Neuronal stem cell (in vitro differentiated cells): Measurements from ENCODE around the gene DCAF7.

Experiments
- DNase-seq: peaks from one replicate; pipeline ENCODE4 v3.0.0-alpha.2; 2013; ENCODE audit warnings: low spot score
- H2AFZ ChIP-seq: one replicate; pipeline ENCODE4 v1.6.1; 2013; ENCODE audit warnings: mild to moderate bottlenecking, low read length, inconsistent platforms
- H2AK5ac ChIP-seq: 2 replicates; pipeline ENCODE4 v1.6.1; 2013; ENCODE audit warnings: low read depth, mild to moderate bottlenecking, inconsistent platforms, low read length, moderate library complexity, mixed read lengths
- H2BK120ac ChIP-seq: 2 replicates; pipeline ENCODE4 v1.6.1; 2013; ENCODE audit warnings: low read depth, mild to moderate bottlenecking, inconsistent platforms, low read length, moderate library complexity, mixed read lengths
- H2BK12ac ChIP-seq: one replicate; pipeline ENCODE4 v1.6.1; 2013; ENCODE audit warnings: low read length, inconsistent platforms
- H2BK15ac ChIP-seq: 2 replicates; pipeline ENCODE4 v1.6.1; 2013; ENCODE audit warnings: mild to moderate bottlenecking, low read length, inconsistent platforms, mixed read lengths
- H2BK5ac ChIP-seq: one replicate; pipeline ENCODE4 v1.6.1; 2013; ENCODE audit warnings: inconsistent platforms, mild to moderate bottlenecking, low read length, moderate library complexity
- H3K14ac ChIP-seq: one replicate; pipeline ENCODE4 v1.6.1; 2013; ENCODE audit warnings: low read length, inconsistent platforms
- H3K18ac ChIP-seq: 2 replicates; pipeline ENCODE4 v1.6.1; 2013; ENCODE audit warnings: low read length, inconsistent platforms
- H3K23ac ChIP-seq: 2 replicates; pipeline ENCODE4 v1.6.1; 2013; ENCODE audit warnings: low read depth, mild to moderate bottlenecking, mixed read lengths, low read length, inconsistent platforms; ENCODE audit not compliant: poor library complexity
- H3K27ac ChIP-seq: replicated peaks from 3 replicates; pipeline ENCODE4 v1.5.1; 2013; ENCODE audit warnings: low read length, inconsistent platforms
- H3K27me3 ChIP-seq, 3 experiments: 2 replicates each; pipeline ENCODE4 v1.6.1; 2013; ENCODE audit warnings: low read length in 3 of 3, mild to moderate bottlenecking in 2 of 3, inconsistent platforms in 1 of 3, low read depth in 1 of 3, mixed read lengths in 1 of 3, moderate library complexity in 1 of 3; ENCODE audit not compliant: control insufficient read depth in 3 of 3, insufficient read depth in 3 of 3
- H3K36me3 ChIP-seq, 2 donors: replicated peaks in 1 of 2; 2 replicates each; pipeline ENCODE4 v1.6.1; 2013; ENCODE audit warnings: low read length in 2 of 2; ENCODE audit not compliant: control insufficient read depth in 2 of 2, insufficient read depth in 2 of 2
- H3K4ac ChIP-seq: 2 replicates; pipeline ENCODE4 v1.6.1; 2013; ENCODE audit warnings: inconsistent platforms, mild to moderate bottlenecking, low read length, moderate library complexity
- H3K4me1 ChIP-seq, 2 donors: 1 replicate in 1 of 2; 2 replicates in 1 of 2; pipeline ENCODE4 v1.6.1; 2013; ENCODE audit warnings: low read length in 2 of 2, low read depth in 1 of 2; ENCODE audit not compliant: control insufficient read depth in 2 of 2, insufficient read depth in 1 of 2
- H3K4me2 ChIP-seq: one replicate; pipeline ENCODE4 v1.6.1; 2013; ENCODE audit warnings: mild to moderate bottlenecking, low read length, inconsistent platforms; ENCODE audit not compliant: insufficient read depth, poor library complexity, severe bottlenecking
- H3K4me3 ChIP-seq, 2 donors: 2 replicates each; pipeline ENCODE4 v1.5.1; 2013; ENCODE audit warnings: low read length in 2 of 2, mild to moderate bottlenecking in 2 of 2, inconsistent platforms in 1 of 2, moderate library complexity in 1 of 2
- H3K79me1 ChIP-seq: one replicate; pipeline ENCODE4 v1.6.1; 2013; ENCODE audit warnings: low read depth, mild to moderate bottlenecking, inconsistent platforms, low read length, moderate library complexity
- H3K9ac ChIP-seq: one replicate; pipeline ENCODE4 v1.6.1; 2013; ENCODE audit warnings: mild to moderate bottlenecking, low read depth, low read length, inconsistent platforms; ENCODE audit not compliant: poor library complexity
- H3K9me3 ChIP-seq, 2 donors: replicated peaks in 1 of 2; 2 replicates each; pipeline versions ENCODE3 to v1.6.1; 2013; ENCODE audit warnings: low read length in 2 of 2, mild to moderate bottlenecking in 2 of 2, inconsistent platforms in 1 of 2, low read depth in 1 of 2, mixed read lengths in 1 of 2, moderate library complexity in 1 of 2; ENCODE audit not compliant: control insufficient read depth in 2 of 2, insufficient read depth in 1 of 2
- H4K8ac ChIP-seq: one replicate; pipeline ENCODE4 v1.6.1; 2013; ENCODE audit warnings: low read depth, mild to moderate bottlenecking, inconsistent platforms, low read length, moderate library complexity
- H4K91ac ChIP-seq: one replicate; pipeline ENCODE4 v1.6.1; 2013; ENCODE audit warnings: low read length, low read depth, mild to moderate bottlenecking, inconsistent platforms; ENCODE audit not compliant: poor library complexity
- WGBS, 2 donors: extraction: QIAGEN DNeasy Blood & Tissue Kit; methylation state at CpG; one replicate each; pipeline ENCODE4 v1.1.7; 2013; ENCODE audit warnings: missing lambda C conversion rate in 2 of 2, mixed read lengths in 1 of 2; ENCODE audit not compliant: insufficient read length in 2 of 2, insufficient replicate concordance in 1 of 2; ENCODE audit errors: extremely low coverage in 2 of 2; 5-methylcytosine and 5-hydroxymethylcytosine counted together

Gene DCAF7

GRCh38 chr17:63543822-63544420, 6.4 kb upstream of the DCAF7 start:
- Histone ChIP-seq H2BK12ac (no peak overlapping the region), H3K4me1 (peaks cover 3 to 15% of the 10 kb centered on the region in 2 donors), H3K79me1 (peaks cover 2% of the 10 kb centered on the region), H3K18ac (peak overlapping the region; percentile 53), H3K36me3 (no peaks in the 10 kb centered on the region), H2AFZ (peak overlapping the region; percentile 7), H2BK5ac (peak overlapping the region; percentile 17), H3K4ac (peak overlapping the region; percentile 17), H3K4me3 (no peak overlapping the region), H4K8ac (no peak overlapping the region), H2AK5ac (peak overlapping the region; percentile 14), H3K27ac (no peak overlapping the region), H2BK15ac (no peak overlapping the region), H3K9ac (no peak overlapping the region), H3K14ac (no peak overlapping the region), H3K27me3 (peaks cover 0 to 10% (median 0%) of the 10 kb centered on the region in 3 experiments), H3K23ac (no peak overlapping the region), H2BK120ac (no peak overlapping the region), H4K91ac (no peak overlapping the region), H3K9me3 (peaks cover 0 to 1% of the 10 kb centered on the region in 2 donors), H3K4me2 (no peak overlapping the region)
- no peak for DNase-seq

- no peak overlapping the region for H3K4me3 ChIP-seq
- no peaks in the 10 kb centered on the region for H3K36me3 ChIP-seq
- H2BK15ac ChIP-seq, result no peak overlapping the region
- peak overlapping the region; percentile 45 for H3K18ac ChIP-seq
- H2AFZ ChIP-seq, result no peak overlapping the region
- H3K27ac ChIP-seq, result no peak overlapping the region
- no CpG with 5 or more reads among the region's 13 CpGs for WGBS, 2 donors
- H2BK120ac ChIP-seq, result no peak overlapping the region
- no peak overlapping the region for H3K4me2 ChIP-seq
- no peak overlapping the region for H2BK5ac ChIP-seq
- H3K23ac ChIP-seq, result no peak overlapping the region
- H4K8ac ChIP-seq, result no peak overlapping the region
- H3K9me3 ChIP-seq, result no peaks in the 10 kb centered on the region
- no peak overlapping the region for H3K9ac ChIP-seq
- DNase-seq, result no peak
- no peak overlapping the region for H2BK12ac ChIP-seq
- peaks cover 3 to 15% of the 10 kb centered on the region in 2 donors for H3K4me1 ChIP-seq
- H3K27me3 ChIP-seq, result peaks cover 0 to 3% (median 0%) of the 10 kb centered on the region in 3 experiments
- H3K4ac ChIP-seq, result no peak overlapping the region
- no peak overlapping the region for H3K14ac ChIP-seq
- peaks cover 2% of the 10 kb centered on the region for H3K79me1 ChIP-seq
- peak overlapping the region; percentile 0 for H2AK5ac ChIP-seq
- H4K91ac ChIP-seq, result no peak overlapping the region
These were observed 5.6 kb upstream of the DCAF7 start for GRCh38 chr17:63544467-63545301.

GRCh38 chr17:63546308-63547082, 3.8 kb upstream of the DCAF7 start:
- Histone ChIP-seq H4K91ac (no peak overlapping the region), H3K4ac (no peak overlapping the region), H3K23ac (no peak overlapping the region), H2BK5ac (no peak overlapping the region), H3K27me3 (no peaks in the 10 kb centered on the region), H4K8ac (no peak overlapping the region), H2BK12ac (no peak overlapping the region), H2AFZ (no peak overlapping the region), H2AK5ac (no peak overlapping the region), H3K4me1 (peaks cover 3 to 8% of the 10 kb centered on the region in 2 donors), H3K14ac (no peak overlapping the region), H3K18ac (no peak overlapping the region), H3K9me3 (no peaks in the 10 kb centered on the region), H2BK120ac (no peak overlapping the region), H2BK15ac (no peak overlapping the region), H3K79me1 (peaks cover 2% of the 10 kb centered on the region), H3K9ac (no peak overlapping the region), H3K27ac (no peak overlapping the region), H3K4me3 (no peak overlapping the region), H3K36me3 (no peaks in the 10 kb centered on the region), H3K4me2 (no peak overlapping the region)
- no CpG with 5 or more reads among the region's 9 CpGs for WGBS, 2 donors
- DNase-seq, result no peak

GRCh38 chr17:63547083-63547523, 3.2 kb upstream of the DCAF7 start:
- no peak overlapping the region for H3K4me2 ChIP-seq
- H4K91ac ChIP-seq, result no peak overlapping the region
- no peaks in the 10 kb centered on the region for H3K36me3 ChIP-seq
- no peak for DNase-seq
- no peak overlapping the region for H2BK120ac ChIP-seq
- H3K14ac ChIP-seq, result no peak overlapping the region
- no peaks in the 10 kb centered on the region for H3K27me3 ChIP-seq
- no peaks in the 10 kb centered on the region for H3K9me3 ChIP-seq
- no peak overlapping the region for H3K27ac ChIP-seq
- peaks cover 5 to 7% of the 10 kb centered on the region in 2 donors for H3K4me1 ChIP-seq
- H2BK12ac ChIP-seq, result no peak overlapping the region
- peaks cover under 1% of the 10 kb centered on the region for H3K79me1 ChIP-seq
- H3K4ac ChIP-seq, result no peak overlapping the region
- H2BK15ac ChIP-seq, result no peak overlapping the region
- H2AFZ ChIP-seq, result no peak overlapping the region
- no CpG with 5 or more reads among the region's 5 CpGs for WGBS, 2 donors
- no peak overlapping the region for H3K4me3 ChIP-seq
- no peak overlapping the region for H3K9ac ChIP-seq
- H3K18ac ChIP-seq, result no peak overlapping the region
- no peak overlapping the region for H2BK5ac ChIP-seq
- H2AK5ac ChIP-seq, result no peak overlapping the region
- no peak overlapping the region for H3K23ac ChIP-seq
- H4K8ac ChIP-seq, result no peak overlapping the region
